CD4-positive, alpha-beta T cell (primary cell): ENCODE measurements around the gene SNRPD1. TPM values are rescaled to one million over a fixed set of nuclear protein-coding genes. Genes with fewer than 3 reads are reported as not detected.

ENCODE experiments used
- ATAC-seq: fragments of 200-7000 bp; cut with Tn5 transposase; one replicate; pipeline ENCODE4 v1.10.0; 2022; ENCODE audit warnings: mild to moderate bottlenecking; ENCODE audit not compliant: poor library complexity
- CTCF ChIA-PET: fragments of 350-600 bp; sonication (Branson Sonifier 250); formaldehyde crosslinking; loops from one replicate; lab custom pipeline; 2021; ENCODE audit warnings: antibody characterized with exemption, inconsistent platforms; lab: Charles Lee
- POLR2A ChIA-PET: fragments of 350-600 bp; sonication (Branson Sonifier 250); formaldehyde crosslinking; loops from one replicate; lab custom pipeline; 2021; ENCODE audit warnings: antibody characterized with exemption, inconsistent platforms; lab: Charles Lee
- DNase-seq, 14 experiments: peaks; one replicate each; pipeline ENCODE4 v3.0.0-alpha.2; 2013 to 2020; ENCODE audit warnings: mixed read lengths in 2 of 14
- H3K27ac ChIP-seq, 2 donors: one replicate each; pipeline versions ENCODE4 v1.5.1 to v1.7.0; 2013; ENCODE audit warnings: low read length in 2 of 2, low read depth in 1 of 2, mild to moderate bottlenecking in 1 of 2
- H3K27me3 ChIP-seq, 2 experiments: 1 replicate in 1 of 2; 2 replicates in 1 of 2; pipeline versions ENCODE4 v1.6.1 to v1.7.0; 2013; ENCODE audit warnings: low read length in 2 of 2, control low read depth in 1 of 2, mild to moderate bottlenecking in 1 of 2, moderate library complexity in 1 of 2; ENCODE audit not compliant: insufficient read depth in 2 of 2, control insufficient read depth in 1 of 2
- H3K36me3 ChIP-seq: one replicate; pipeline ENCODE4 v1.6.1; 2013; ENCODE audit warnings: low read length, control low read depth; ENCODE audit not compliant: insufficient read depth
- H3K4me1 ChIP-seq: one replicate; pipeline ENCODE4 v1.6.1; 2013; ENCODE audit warnings: low read length, control low read depth; ENCODE audit not compliant: insufficient read depth
- H3K4me3 ChIP-seq: one replicate; pipeline ENCODE4 v1.5.1; 2013; ENCODE audit warnings: mild to moderate bottlenecking, low read length, moderate library complexity
- H3K9me3 ChIP-seq, 2 experiments: 1 replicate in 1 of 2; 2 replicates in 1 of 2; pipeline versions ENCODE4 v1.6.1 to v1.7.0; 2013; ENCODE audit warnings: low read length in 2 of 2, mild to moderate bottlenecking in 2 of 2, control low read depth in 1 of 2, moderate library complexity in 1 of 2; ENCODE audit not compliant: control insufficient read depth in 1 of 2, insufficient read depth in 1 of 2
- H3K27ac Mint-ChIP-seq: one replicate; pipeline ENCODE4 v1.8.0; 2020; ENCODE audit warnings: mixed read lengths
- H3K27me3 Mint-ChIP-seq: one replicate; pipeline ENCODE4 v1.8.0; 2021; ENCODE audit warnings: mixed read lengths
- H3K36me3 Mint-ChIP-seq: one replicate; pipeline ENCODE4 v1.8.0; 2021; ENCODE audit warnings: low read depth, mixed read lengths
- H3K4me1 Mint-ChIP-seq: one replicate; pipeline ENCODE4 v1.8.0; 2021; ENCODE audit warnings: low read depth, mixed read lengths
- H3K4me3 Mint-ChIP-seq: one replicate; pipeline ENCODE4 v1.8.0; 2020; ENCODE audit warnings: mild to moderate bottlenecking, mixed read lengths
- H3K9me3 Mint-ChIP-seq: one replicate; pipeline ENCODE4 v1.8.0; 2020; ENCODE audit warnings: mixed read lengths
- intact Hi-C, 2 experiments: fragments of 100-400 bp; cut with DNase I in 1 of 2; cut with micrococcal nuclease in 1 of 2; formaldehyde crosslinking; loops; one replicate each; pipeline versions ENCODE4 v1.15.1 to v1.9.0; 2023 to 2025; cut with DNase I, micrococcal nuclease
- total RNA-seq, 174 experiments: library from RNA in 2 of 174; stranded (reverse) in 2 of 174; gene quantifications; one replicate each; pipeline ENCODE4 v1.2.3 and lab custom pipeline; 2021 to 2026
- TF ChIP-seq, protein P1 (sequence below): fragments of 200-600 bp; IDR thresholded peaks from one replicate; pipeline ENCODE4 v1.8.0; 2022; ENCODE audit warnings: antibody characterized with exemption, mild to moderate bottlenecking

SNRPD1 gene
- total RNA-seq, 2 experiments from 2014 or later = 35.7 to 38.9 TPM

DNA sequence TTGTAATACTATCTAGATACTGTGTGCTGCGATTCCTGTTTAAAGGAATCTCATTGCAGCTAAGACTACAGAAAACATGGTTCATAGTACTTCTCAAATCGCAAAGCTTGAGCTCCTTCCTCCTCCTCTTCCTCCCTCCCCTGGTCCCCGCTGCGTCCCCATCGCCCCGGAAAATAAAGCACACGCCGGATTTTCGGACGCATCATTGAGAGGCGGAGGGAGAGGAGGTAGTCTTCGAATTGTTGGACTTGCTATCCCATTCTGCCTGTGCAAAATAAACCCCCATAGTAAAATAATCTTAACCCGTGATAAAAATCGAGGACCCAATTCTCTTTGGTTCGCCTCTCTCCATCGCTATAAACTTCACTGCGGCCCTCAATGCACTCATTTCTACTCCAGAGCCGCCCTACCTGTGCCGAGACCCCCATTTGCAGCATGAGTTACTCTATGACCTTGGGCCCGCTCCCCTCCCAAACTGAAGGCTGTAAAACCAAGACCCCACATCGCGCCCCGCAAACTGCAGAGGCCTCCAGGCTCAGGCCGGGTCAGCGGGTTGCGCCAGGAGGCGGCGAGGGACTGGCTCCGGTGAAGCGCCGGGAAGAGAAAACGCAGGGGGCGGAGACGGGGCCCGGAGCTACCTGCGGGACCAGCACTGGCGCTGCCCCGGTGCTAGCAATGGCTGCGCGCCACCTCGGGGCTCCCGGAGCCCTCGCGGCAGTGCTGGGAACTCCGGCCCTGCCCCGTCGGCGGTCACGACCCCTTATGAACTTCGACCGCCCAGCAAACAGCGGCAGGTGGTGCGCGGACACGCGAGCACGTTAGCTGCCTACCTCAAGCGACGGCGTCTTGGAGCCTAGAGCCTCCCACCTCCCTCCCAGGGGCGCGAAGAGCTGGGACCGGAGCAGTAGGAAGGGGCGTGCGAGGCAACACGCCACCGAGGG lies 12.3 kb upstream of the SNRPD1 start:
- intact Hi-C loops = loop anchor here (5.0 kb wide), 3 partner anchors 142 to 1902 kb away; partner anchors contain the start of genes MIB1 (in 1 of the 2), RMC1 (in 1 of the 2) and ROCK1 (in 1 of the 2)
- Histone ChIP-seq H3K36me3 (no peaks in the 10 kb centered on the region), H3K4me3 (peak overlapping the region; percentile 96), H3K9me3 (no peaks in the 10 kb centered on the region), H3K27ac (peak overlapping the region; percentile 97 to 98), H3K27me3 (no peaks in the 10 kb centered on the region), H3K4me1 (peaks cover 32% of the 10 kb centered on the region)
- DNase-seq (peak in 4 of 14 experiments; percentile 40 to 85 (median 60)), ATAC-seq (peak; percentile 64)
- ChIA-PET CTCF (interaction anchor here (0.6 to 4.8 kb wide), 21 partner anchors 11 to 380 kb away, joined by 3 to 104 read pairs (median 4); partner anchors contain the start of genes ABHD3, MIB1 and SNRPD1), POLR2A (interaction anchor here (0.7 to 6.3 kb wide), 31 partner anchors 12 to 1853 kb away, joined by 3 to 184 read pairs (median 4); partner anchors contain the start of genes ABHD3, MIB1, RIOK3 and ROCK1)
- Mint-ChIP-seq H3K27me3 (no peaks in the 10 kb centered on the region), H3K27ac (peak overlapping the region; percentile 99), H3K36me3 (peaks cover 19% of the 10 kb centered on the region), H3K4me1 (peaks cover 54% of the 10 kb centered on the region), H3K9me3 (no peaks in the 10 kb centered on the region), H3K4me3 (peak overlapping the region; percentile 100)
- TF ChIP-seq, protein P1, sequence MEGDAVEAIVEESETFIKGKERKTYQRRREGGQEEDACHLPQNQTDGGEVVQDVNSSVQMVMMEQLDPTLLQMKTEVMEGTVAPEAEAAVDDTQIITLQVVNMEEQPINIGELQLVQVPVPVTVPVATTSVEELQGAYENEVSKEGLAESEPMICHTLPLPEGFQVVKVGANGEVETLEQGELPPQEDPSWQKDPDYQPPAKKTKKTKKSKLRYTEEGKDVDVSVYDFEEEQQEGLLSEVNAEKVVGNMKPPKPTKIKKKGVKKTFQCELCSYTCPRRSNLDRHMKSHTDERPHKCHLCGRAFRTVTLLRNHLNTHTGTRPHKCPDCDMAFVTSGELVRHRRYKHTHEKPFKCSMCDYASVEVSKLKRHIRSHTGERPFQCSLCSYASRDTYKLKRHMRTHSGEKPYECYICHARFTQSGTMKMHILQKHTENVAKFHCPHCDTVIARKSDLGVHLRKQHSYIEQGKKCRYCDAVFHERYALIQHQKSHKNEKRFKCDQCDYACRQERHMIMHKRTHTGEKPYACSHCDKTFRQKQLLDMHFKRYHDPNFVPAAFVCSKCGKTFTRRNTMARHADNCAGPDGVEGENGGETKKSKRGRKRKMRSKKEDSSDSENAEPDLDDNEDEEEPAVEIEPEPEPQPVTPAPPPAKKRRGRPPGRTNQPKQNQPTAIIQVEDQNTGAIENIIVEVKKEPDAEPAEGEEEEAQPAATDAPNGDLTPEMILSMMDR = no peak

DNA sequence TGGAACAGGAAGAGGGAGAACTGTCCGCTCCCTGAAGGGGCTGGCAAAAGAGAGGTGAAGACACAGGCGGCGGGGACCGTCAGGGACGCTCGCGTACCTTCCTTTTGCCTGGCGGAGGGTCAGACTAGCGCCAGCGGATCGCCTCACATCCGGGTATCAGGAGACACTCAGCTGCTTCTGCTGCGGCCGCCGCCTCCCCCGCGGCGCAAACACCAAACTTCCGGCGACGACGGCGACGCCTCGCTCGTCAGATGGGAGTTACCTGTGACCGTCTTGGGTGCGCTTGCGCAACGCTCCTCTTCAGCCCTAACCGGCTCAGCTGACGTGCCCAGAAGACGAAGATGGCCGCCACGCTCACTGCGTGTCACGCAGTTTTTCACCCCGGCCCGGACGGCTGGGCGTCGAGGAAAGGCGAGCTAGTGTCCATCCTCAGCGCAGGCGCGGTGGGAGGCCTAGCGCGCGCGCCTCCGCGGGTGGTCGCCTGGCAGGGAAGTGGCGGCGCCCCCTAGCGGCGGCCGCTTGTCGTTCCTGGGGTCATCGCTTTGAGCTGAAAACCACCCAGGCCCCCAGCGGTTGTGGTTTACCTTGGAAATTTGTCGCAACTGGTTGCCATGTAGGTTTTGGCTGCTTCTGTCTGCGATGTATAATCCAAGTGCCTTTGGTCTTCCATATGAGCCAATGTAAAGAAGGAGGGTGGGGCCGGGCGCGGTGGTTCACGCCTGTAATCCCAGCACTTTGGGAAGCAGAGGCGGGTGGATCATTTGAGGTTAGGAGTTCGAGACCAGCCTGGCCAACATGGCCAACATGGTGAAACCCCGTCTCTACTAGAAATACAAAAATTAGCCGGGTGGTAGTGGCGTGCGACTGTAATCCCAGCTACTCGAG lies 11.3 kb upstream of the SNRPD1 start, which contains the start of gene ESCO1:
ESCO1 (minus strand) TSS at position 179 of the 885 bp plus-strand sequence. CDS start 25,861 bp downstream, outside the sequence.
- Mint-ChIP-seq H3K27me3 (no peaks in the 10 kb centered on the region), H3K4me3 (peak within 1 kb of the TSS; percentile 100), H3K9me3 (no peaks in the 10 kb centered on the region), H3K4me1 (peaks cover 57% of the 10 kb centered on the region), H3K36me3 (peaks cover 19% of the 10 kb centered on the region), H3K27ac (peak within 1 kb of the TSS; percentile 99)
- DNase-seq (peak; percentile 86 to 99 (median 91)), ATAC-seq (peak; percentile 86)
- CTCF ChIA-PET = interaction anchor here (0.6 to 4.8 kb wide), 30 partner anchors 10 to 381 kb away, joined by 3 to 104 read pairs (median 4); partner anchors contain the start of genes ABHD3, MIB1 and SNRPD1
- H3K4me3 ChIP-seq = peak within 1 kb of the TSS; percentile 96
- TF ChIP-seq, protein P1 = peak; percentile 98
- no peaks in the 10 kb centered on the region for H3K9me3 ChIP-seq
- no peaks in the 10 kb centered on the region for H3K36me3 ChIP-seq
- peak within 1 kb of the TSS; percentile 97 to 98 for H3K27ac ChIP-seq
- H3K4me1 ChIP-seq = peaks cover 28% of the 10 kb centered on the region
- no peaks in the 10 kb centered on the region for H3K27me3 ChIP-seq
- POLR2A ChIA-PET = interaction anchor here (0.7 to 6.3 kb wide), 32 partner anchors 11 to 1852 kb away, joined by 3 to 184 read pairs (median 4); partner anchors contain the start of genes ABHD3, MIB1, RIOK3 and ROCK1
- intact Hi-C loops = loop anchor here (1.0 to 5.0 kb wide), 3 partner anchors 12 to 1902 kb away; partner anchors contain the start of genes SNRPD1 (in 2 of the 2), MIB1 (in 1 of the 2) and RMC1 (in 1 of the 2)
